Activated naive CD4-positive, alpha-beta T cell treated with anti-CD3 and anti-CD28 coated beads, Interleukin-2, amount 50 U/mL, for 72 hours (primary cell): Measurements from ENCODE around the gene PAFAH2. TPM values are rescaled to one million over a fixed set of nuclear protein-coding genes. Genes with fewer than 3 reads are reported as not detected.

Experiments
- ATAC-seq, 2 donors: fragments of 150-1000 bp; cut with Tn5 transposase; 2 replicates each; pipeline ENCODE4 v1.10.0; 2021; ENCODE audit warnings: mild to moderate bottlenecking in 2 of 2, moderate library complexity in 2 of 2
- DNase-seq, 2 donors: peaks; one replicate each; pipeline ENCODE4 v3.0.0; 2021 to 2022; ENCODE audit warnings: low spot score in 2 of 2
- H3K27ac Mint-ChIP-seq, 2 donors: one replicate each; pipeline ENCODE4 v1.8.0; 2022; ENCODE audit warnings: mild to moderate bottlenecking in 2 of 2, mixed read lengths in 2 of 2
- H3K36me3 Mint-ChIP-seq, 2 donors: one replicate each; pipeline ENCODE4 v1.8.0; 2022; ENCODE audit warnings: mixed read lengths in 2 of 2
- H3K9me3 Mint-ChIP-seq, 2 donors: one replicate each; pipeline ENCODE4 v1.8.0; 2022; ENCODE audit warnings: mixed read lengths in 2 of 2
- total RNA-seq, 2 donors: library from RNA; stranded (reverse); gene quantifications; one replicate each; pipeline ENCODE4 v1.2.3, GENCODE V29; 2022

The PAFAH2 gene
- total RNA-seq, 2 donors from 2014 or later: 8.7 to 9.5 TPM

GRCh38 chr1:25913206-25913605 lies 84.7 kb downstream of the PAFAH2 start:
- no peak for ATAC-seq
- DNase-seq: no peak
- Mint-ChIP-seq H3K36me3 (no peaks in the 10 kb centered on the region), H3K9me3 (no peaks in the 10 kb centered on the region), H3K27ac (no peak overlapping the region)

DNA sequence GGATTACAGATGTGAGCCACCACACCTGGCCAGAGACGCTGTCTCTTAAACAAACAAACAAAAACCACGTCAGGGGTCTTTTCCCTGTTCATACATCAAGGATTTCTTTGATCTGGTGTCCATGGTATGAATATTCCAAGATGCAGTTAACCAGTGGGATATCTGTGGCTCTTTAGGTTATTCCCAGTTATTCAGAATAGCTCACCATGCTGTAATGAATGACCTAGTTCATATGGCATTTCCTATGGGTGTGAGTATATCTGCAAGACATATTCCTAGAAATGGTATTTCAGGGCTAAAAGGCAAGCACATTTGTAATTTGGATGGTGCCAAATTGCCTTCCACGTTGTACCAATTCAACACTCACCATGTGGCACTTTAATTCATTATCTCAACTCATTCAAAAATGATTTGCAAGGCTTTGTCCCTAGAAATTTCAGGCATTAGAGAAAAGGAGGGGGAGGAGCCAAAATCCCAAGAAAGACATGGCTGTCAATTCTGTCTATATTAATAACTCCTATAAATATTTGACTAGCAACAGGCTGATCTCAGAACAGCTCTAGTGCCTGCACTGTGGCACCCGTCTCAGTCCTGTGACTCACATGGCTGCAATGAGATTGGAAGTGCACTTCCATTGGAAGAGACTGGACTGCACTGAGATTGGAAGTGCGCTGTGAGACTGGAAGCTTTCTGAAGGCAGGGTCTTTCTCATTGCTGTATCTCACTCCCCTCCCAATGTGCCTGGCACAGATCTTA lies 85.6 kb downstream of the PAFAH2 start:
- no peaks in the 10 kb centered on the region for H3K9me3 Mint-ChIP-seq
- H3K27ac Mint-ChIP-seq: no peak overlapping the region
- no peak for DNase-seq
- ATAC-seq: no peak
- H3K36me3 Mint-ChIP-seq: no peaks in the 10 kb centered on the region

- ATAC-seq (no peak), DNase-seq (no peak)
- H3K36me3 Mint-ChIP-seq: no peaks in the 10 kb centered on the region
- no peak overlapping the region for H3K27ac Mint-ChIP-seq
- H3K9me3 Mint-ChIP-seq: no peaks in the 10 kb centered on the region
Observed at GRCh38 chr1:25911162-25911561, 86.7 kb downstream of the PAFAH2 start.

Other genes with a start within 250 kb of the PAFAH2 start
- 10 to 100 TPM; 13.5 to 34.9 TPM for gene SELENON, start 197.9 kb downstream of the PAFAH2 start, total RNA-seq
- gene MTFR1L, start 178.1 kb downstream of the PAFAH2 start, total RNA-seq: 10 to 100 TPM; 42.6 to 43.9 TPM
- 10 to 100 TPM in 1 of 2 donors, 1 to 10 TPM in 1; 8.6 to 10.6 TPM for gene AUNIP, start 138.6 kb downstream of the PAFAH2 start, total RNA-seq
- 1 to 10 TPM; 4.7 to 9.8 TPM for gene PAQR7, start 122.4 kb downstream of the PAFAH2 start, total RNA-seq
- gene STMN1, start 91.6 kb downstream of the PAFAH2 start, total RNA-seq: 100 to 1,000 TPM; 495 to 786 TPM
- gene EXTL1, start 23.7 kb upstream of the PAFAH2 start, total RNA-seq: not detected
- not detected for gene SLC30A2, start 48.1 kb upstream of the PAFAH2 start, total RNA-seq
- under 1 TPM in 1 of 2 donors, not detected in 1; 0.31 TPM for gene TRIM63, start 69.6 kb upstream of the PAFAH2 start, total RNA-seq
- 10 to 100 TPM; 12.9 to 22.6 TPM for gene PDIK1L, start 113.8 kb upstream of the PAFAH2 start, total RNA-seq
- not detected for gene FAM110D, start 161.0 kb upstream of the PAFAH2 start, total RNA-seq
- not detected for gene C1orf232, start 170.9 kb upstream of the PAFAH2 start, total RNA-seq
- gene ZNF593, start 171.8 kb upstream of the PAFAH2 start, total RNA-seq: 10 to 100 TPM; 23.0 to 34.4 TPM
- gene ZNF593OS, start 173.8 kb upstream of the PAFAH2 start, total RNA-seq: not detected
- gene CNKSR1, start 179.4 kb upstream of the PAFAH2 start, total RNA-seq: 1 to 10 TPM; 2.0 to 3.5 TPM
- not detected for gene CATSPER4, start 192.5 kb upstream of the PAFAH2 start, total RNA-seq
- gene CEP85, start 236.1 kb upstream of the PAFAH2 start, total RNA-seq: 10 to 100 TPM; 26.9 to 92.3 TPM